GM12878 (cell line): ENCODE data around the gene PSENEN.

Experiments
- ASH2L ChIP-seq: fragments of 300-600, 200-600 bp; sonication (generic); IDR thresholded peaks from 2 replicates; pipeline ENCODE4 v1.6.1; 2017; ENCODE audit warnings: low read depth, mild to moderate bottlenecking, borderline replicate concordance
- CBX5 ChIP-seq: sonication (generic); IDR thresholded peaks from 2 replicates; pipeline ENCODE4 v1.6.1; 2016; ENCODE audit warnings: low read depth, moderate library complexity, mild to moderate bottlenecking, inconsistent platforms
- CHD4 ChIP-seq: fragments of 200-600 bp; sonication (generic); IDR thresholded peaks from 2 replicates; pipeline ENCODE4 v1.6.1; 2016; ENCODE audit warnings: mild to moderate bottlenecking
- NFXL1 ChIP-seq: fragments of 450-650 bp; IDR thresholded peaks from 2 replicates; pipeline ENCODE4 v1.6.1; 2017; ENCODE audit warnings: antibody characterized with exemption, mild to moderate bottlenecking, borderline replicate concordance
- YY1 ChIP-seq: IDR thresholded peaks from 2 replicates; pipeline ENCODE4 v1.6.1; 2011; ENCODE audit warnings: low read depth, mild to moderate bottlenecking, low read length
- TF ChIP-seq, protein P1 (sequence below): fragments of 450-650 bp; formaldehyde crosslinking; IDR thresholded peaks from 2 replicates; pipeline ENCODE4 v1.5.0; 2022; ENCODE audit warnings: mild to moderate bottlenecking, missing genetic modification characterization

DNA sequence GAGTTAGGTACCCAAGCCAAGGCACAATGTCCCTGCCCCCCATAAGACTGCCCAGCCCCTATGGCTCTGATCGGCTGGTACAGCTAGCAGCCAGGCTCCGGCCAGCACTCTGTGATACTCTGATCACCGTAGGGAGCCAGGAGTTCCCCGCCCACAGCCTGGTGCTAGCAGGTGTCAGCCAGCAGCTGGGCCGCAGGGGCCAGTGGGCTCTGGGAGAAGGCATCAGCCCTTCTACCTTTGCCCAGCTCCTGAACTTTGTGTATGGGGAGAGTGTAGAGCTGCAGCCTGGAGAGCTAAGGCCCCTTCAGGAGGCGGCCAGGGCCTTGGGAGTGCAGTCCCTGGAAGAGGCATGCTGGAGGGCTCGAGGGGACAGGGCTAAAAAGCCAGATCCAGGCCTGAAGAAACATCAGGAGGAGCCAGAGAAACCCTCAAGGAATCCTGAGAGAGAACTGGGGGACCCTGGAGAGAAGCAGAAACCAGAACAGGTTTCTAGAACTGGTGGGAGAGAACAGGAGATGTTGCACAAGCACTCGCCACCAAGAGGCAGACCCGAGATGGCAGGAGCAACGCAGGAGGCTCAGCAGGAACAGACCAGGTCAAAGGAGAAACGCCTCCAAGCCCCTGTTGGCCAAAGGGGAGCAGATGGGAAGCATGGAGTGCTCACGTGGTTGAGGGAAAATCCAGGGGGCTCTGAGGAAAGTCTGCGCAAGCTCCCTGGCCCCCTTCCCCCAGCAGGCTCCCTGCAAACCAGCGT, 30.7 kb upstream of the PSENEN start:
- TF ChIP-seq ASH2L = no peak
- TF ChIP-seq CBX5 = no peak
- TF ChIP-seq, protein P1, sequence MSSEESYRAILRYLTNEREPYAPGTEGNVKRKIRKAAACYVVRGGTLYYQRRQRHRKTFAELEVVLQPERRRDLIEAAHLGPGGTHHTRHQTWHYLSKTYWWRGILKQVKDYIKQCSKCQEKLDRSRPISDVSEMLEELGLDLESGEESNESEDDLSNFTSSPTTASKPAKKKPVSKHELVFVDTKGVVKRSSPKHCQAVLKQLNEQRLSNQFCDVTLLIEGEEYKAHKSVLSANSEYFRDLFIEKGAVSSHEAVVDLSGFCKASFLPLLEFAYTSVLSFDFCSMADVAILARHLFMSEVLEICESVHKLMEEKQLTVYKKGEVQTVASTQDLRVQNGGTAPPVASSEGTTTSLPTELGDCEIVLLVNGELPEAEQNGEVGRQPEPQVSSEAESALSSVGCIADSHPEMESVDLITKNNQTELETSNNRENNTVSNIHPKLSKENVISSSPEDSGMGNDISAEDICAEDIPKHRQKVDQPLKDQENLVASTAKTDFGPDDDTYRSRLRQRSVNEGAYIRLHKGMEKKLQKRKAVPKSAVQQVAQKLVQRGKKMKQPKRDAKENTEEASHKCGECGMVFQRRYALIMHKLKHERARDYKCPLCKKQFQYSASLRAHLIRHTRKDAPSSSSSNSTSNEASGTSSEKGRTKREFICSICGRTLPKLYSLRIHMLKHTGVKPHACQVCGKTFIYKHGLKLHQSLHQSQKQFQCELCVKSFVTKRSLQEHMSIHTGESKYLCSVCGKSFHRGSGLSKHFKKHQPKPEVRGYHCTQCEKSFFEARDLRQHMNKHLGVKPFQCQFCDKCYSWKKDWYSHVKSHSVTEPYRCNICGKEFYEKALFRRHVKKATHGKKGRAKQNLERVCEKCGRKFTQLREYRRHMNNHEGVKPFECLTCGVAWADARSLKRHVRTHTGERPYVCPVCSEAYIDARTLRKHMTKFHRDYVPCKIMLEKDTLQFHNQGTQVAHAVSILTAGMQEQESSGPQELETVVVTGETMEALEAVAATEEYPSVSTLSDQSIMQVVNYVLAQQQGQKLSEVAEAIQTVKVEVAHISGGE (CRISPR knock-in tag) = no peak
- TF ChIP-seq NFXL1 = no peak
- peak; percentile 50; the same call in 1 of the 2 replicates for TF ChIP-seq YY1
- TF ChIP-seq CHD4 = no peak
